Bone marrow (tissue), 2 donors: ENCODE data around the gene RNF207.

Experiments used
- DNase-seq, 2 donors: peaks; one replicate each; lab custom pipeline; 2025; lab: John Stamatoyannopoulos, UW

Gene RNF207

DNA sequence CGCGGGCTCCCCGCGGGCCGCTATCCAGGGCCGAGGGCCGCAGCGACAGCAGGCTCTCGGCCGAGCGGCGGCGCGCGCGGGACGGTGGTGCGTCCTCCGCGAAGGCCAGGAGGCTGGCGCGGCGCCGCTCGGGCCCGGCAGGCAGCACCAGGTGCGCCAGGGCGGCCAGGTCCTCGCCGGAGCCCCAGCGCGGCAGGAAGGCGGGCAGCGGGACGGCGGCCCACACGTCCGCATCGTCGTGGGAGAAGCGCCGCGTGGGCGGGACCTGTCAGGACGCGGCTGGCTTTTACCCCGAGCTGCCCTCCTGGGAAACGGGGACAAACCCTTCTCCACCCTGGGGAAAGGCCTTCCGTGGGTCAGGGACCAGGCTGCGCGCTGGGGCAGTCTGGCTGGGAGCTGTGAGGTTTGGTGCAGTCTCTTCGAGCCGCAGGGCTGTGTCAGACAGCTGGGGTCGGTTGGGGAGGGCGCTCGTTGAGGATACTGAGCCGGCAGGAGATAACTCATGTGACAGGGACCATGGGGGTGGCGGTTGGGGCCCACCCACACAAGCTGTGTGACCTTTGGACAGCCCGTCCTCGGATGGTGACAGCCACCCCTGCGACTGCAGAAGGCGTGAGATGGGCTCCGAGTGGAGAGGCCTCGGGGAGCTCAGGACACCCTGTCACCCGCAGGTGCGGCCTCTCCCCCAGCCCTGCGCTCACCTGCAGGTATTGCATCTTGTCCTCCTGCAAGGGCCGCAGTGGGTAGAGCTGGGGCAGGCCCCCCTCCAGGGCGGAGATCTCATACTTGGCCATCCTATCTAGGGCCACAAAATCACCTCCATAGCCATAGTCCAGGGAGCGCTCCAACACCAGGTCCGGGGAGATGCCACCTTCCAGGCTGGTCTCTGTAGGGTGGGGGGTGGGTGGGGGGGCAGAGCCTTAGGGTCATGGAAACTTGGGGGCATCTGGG is 44.1 kb downstream of the RNF207 start:
- DNase-seq = no peak

DNA sequence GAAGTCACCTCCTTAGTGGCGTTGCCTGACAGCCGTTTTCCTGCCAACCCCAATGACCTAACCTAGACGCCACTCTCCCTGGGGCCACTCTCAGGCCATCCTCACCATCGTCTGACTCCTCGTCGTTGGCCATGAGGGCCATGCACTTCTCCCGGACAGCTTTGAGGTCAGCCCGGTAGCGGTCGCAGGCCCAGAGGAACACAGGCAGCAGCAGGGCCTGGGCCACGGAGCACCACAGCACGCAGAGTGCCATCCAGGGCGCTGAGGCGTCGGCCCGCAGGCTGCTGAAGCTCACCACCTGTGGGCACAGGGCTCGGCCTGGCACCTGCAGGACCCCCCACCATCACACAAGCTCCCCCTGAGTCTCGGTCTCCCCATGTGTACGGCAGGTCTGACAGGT is 45.3 kb downstream of the RNF207 start:
- DNase-seq = no peak

DNA sequence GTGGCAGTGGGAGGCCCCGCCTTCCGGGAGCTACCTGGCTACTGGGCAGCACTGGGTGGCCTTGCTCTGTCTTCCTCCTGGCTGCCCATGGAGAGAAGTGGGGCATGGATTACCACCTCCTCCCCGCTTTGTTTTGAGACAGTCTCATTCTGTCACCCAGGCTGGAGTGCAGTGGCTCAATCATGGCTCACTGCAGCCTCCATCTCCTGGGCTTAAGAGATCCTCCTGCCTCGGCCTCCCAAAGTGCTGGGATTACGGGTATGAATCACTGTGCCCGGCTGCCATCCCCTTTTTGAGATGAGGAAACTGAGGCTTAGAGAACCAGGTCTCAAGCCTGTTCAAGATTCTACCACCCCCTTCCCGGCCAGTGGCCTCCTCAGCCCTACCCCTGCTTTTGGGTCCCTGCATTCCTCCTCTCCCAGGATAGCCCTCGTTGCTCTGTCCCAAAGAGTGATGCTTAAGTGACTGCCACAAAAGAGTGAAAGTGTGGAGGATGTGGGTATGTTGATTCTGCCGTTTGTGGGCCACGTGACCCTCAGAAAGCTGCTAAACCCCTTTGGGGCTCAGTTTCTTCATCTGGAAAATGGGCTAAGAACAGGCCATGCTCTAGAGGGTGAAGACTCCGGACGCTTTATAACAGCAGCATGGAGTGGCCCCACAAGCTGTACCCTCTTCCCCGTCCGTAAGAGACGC is 45.9 kb downstream of the RNF207 start:
- no peak for DNase-seq

DNA sequence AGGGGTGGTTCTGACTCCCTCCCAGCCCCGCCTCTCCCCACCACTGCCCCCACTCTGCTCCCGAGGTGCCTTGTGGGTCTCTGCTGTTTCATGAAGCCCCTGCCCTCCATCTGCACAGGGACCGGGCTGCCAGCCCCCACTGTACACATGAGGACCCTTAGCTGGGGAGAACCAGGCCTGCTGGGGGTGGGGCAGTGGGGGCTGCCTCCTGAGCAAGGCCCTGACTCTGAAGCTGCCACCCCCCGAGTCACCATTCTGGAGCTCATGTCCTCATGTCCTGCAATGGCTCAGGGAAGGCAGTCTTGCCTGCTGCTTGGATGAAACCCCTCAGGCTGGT is 46.4 kb downstream of the RNF207 start:
- DNase-seq = no peak

DNA sequence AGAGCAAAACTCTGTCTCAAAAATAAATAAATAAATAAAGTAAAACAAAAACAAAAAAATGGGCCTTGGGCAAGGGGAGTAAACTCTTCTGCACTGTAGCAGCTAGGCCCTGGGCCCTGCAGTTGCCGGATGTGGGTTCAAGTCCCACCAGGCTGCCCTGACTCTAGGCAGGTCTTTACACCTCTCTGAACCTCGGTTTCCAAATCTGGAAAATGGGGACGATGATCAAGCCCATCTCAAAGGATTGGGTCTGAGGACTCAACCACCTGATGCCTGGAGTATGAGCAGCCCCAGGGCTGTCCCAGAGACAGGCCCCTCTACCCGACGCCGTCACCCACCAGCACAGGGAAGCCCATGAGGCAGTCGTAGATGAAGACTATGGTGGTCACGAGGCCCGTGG is 47.5 kb downstream of the RNF207 start:
- no peak for DNase-seq

DNA sequence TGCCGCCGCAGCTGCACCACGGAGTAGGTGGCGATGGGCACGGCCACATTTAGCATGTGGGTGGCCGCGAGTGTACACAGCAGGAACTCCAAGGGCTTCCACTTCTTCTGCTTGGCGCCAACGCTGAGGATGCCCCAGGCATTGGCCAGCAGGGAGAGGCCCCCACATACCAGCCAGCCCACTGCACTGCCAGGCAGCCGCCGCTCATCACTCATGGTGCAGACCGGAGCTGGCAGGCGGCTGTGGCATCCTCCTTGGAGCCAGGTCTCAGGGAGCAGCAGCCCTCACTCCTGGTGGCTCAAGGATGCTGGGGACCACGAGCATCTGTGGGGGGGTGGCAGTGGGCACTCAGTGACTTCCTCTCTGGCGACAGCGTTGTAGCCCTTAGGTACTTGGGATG is 48.8 kb downstream of the RNF207 start:
- DNase-seq = no peak

DNA sequence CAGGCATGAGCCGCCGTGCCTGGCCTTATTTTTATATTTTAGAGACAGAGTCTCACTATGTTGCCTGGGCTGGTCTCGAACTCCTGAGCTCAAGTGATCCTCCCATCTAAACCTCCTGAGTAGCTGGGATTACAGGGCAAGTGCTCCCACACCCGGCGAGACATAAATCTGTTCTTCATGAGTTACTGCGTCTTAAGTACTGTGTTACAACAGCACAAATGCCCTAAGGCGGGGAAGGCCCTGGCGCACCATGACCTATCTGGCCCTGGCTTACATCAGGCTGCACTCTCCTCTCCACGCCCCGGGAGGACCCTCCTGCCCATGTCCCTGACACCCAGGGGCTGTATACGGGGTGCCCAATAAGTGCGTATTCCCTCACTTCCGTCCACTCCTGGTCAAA is 50.7 kb downstream of the RNF207 start:
- DNase-seq = no peak

DNA sequence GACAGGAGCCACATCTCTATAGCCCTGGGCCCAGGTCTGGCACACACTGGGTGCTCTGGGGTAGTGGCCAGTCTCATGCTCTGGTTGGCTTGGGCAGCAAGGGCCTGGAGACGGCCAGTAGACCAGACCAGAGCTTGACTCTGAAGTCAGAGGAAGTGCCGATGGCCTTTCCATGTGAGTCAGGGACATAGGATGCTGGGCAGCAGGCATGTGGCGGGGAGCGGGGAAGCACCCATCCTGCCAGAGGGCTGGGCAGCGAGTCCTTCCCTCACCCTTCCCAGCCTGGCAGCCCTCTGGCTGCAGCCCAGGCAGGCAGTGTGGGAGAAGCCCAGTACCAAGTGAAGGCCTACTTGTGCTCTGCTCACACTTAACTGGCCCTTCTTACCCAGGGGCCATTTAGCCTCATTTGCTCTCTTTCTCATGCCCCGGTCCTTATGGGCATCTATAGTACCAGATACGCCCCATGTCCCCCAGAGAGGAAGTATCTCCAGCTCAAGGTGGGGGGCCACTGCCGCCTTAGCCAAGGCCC is 51.7 kb downstream of the RNF207 start:
- no peak for DNase-seq

DNA sequence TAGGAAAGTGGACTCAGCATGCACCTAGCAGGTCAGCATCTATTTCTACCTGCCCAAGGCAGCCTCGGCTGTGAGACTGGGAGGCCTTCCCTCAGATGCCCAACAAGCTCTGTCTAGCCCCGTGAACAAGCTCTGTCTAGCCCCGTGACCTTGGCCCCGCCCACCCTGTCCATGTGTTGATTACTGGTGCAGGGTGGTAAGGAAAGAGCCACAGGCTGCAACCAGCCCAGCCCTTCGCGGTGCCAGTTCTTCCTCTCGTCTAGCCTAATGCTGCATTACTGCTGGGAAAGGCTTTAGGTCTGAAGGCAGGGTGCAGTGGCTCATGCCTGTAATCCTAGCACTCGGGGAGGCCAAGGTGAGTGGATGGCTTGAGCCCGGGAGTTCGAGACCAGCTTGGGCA is 52.8 kb downstream of the RNF207 start:
- no peak for DNase-seq

DNA sequence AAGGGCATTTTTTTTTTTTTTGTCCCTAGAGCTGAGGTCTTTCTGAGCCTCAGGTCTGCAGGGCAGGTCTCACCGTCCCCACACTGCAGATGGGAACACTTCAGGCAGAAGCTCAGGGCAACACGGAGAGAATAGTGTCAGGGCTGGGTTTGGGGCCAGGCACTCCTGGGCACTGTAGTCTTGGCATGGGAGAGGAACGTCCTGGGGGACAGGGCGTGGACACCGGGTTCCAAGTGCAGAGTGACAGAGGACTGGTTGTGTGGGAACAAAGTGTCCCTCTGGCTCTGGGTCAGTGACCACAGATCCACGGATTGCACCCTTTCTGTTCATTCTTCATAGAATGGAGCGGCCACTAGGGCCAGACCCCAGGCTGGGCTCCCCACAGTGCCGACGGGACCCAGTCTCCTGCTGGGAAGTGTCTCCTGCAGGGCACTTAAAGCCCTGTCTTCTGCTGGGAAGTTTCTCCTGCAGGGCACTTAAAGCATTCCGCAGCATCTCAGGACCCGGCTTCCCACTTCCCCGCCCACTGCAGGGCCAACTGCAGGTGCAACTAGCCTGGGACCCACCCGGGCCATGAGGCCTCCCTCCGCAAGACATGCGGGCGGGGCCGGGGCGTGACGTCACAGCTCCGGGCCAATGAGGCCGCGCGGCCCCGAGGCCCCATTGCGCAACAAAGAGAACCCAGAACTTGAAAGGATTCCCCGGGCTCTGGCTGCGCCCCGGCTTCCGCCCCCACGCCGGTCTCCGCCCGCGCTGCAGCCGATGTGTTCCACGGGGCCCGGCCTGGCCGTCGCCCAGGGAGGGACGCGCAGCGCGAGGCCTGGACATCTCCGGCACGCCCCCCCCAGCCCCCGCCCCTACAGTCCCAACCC is 53.8 kb downstream of the RNF207 start:
- DNase-seq = peak; percentile 6 to 62

DNA sequence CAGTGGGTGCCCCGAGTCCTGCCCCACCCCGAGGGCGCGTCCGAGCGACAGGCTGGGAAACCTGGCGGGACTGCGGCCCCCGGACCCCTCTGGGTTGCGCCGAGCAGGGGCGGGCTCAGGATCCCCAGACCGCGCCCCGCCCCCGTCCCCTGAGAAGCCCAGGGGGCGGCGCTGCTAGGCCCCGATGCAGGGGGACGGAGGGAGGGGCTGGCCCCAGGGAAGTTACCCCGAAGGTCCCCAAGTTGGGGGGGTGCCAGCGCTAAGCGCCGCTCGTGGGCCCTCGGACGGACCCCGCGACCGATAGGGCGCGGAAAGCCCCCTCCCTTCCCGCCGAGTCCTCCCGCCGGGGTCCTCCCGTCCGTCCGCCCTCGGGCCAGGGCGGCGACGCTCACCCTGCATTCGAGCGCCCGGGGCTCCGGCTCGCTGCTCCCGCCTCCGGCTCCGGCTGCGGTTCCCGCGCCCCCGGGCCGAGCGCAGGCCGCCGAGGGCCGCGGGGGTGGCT is 54.6 kb downstream of the RNF207 start:
- DNase-seq = no peak

DNA sequence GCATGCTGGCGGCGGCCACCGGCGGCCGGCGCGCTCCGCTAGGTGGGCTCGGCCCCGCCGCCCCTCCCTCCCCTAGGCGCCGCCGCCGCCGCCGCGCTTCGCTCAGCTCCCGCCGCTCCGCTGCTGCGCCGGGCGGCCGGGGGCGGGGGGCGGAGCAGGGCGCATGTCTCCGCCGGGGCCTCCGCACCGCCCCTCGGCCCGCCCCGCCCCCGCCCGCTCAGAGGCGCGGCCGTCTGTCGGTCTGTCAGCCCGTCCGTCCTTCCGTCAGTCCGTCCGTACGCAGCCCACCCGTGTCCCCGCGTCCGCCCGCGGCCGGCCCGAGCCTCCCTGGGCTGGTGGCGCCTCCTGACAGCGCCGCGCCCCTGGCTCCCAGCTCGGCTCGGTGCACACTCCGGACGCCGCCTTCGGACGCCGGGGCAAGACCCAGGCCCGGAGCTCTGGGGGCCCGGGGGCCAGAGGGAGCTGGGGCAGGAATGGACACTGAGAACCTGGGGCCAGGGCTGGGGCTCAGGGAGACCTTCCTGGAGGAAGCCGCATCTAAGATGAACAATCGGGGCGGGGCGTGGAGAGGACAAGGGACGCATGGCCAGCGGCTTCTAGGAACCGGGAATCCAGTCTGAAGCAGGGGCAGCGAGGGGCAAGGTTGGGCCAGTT is 55.2 kb downstream of the RNF207 start, which contains the start of gene GPR153:
GPR153 (minus strand) TSS at position 138 of the 654 bp plus-strand sequence. CDS start 6,193 bp downstream, outside the sequence.
- peak in 1 of 2 donors; percentile 34 for DNase-seq

DNA sequence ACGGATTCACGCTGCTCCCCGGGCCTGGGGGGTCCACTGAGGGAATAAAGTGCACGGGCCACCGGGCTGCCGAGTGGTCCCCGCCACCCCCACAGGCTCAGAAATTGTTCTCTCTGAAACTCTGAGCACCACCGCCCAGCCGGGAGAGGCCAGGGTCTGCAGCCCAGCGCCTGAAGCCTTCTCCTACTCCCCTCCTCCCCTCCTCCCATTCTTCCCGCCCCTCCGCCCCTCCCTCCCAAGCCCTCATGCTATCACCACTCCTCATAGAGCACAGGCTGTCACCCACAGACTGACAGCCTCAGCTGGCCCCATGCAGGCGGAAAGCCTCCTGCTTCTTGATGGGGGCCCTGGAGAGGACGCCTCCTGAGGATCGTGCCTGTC is 55.7 kb downstream of the RNF207 start:
- DNase-seq = no peak

DNA sequence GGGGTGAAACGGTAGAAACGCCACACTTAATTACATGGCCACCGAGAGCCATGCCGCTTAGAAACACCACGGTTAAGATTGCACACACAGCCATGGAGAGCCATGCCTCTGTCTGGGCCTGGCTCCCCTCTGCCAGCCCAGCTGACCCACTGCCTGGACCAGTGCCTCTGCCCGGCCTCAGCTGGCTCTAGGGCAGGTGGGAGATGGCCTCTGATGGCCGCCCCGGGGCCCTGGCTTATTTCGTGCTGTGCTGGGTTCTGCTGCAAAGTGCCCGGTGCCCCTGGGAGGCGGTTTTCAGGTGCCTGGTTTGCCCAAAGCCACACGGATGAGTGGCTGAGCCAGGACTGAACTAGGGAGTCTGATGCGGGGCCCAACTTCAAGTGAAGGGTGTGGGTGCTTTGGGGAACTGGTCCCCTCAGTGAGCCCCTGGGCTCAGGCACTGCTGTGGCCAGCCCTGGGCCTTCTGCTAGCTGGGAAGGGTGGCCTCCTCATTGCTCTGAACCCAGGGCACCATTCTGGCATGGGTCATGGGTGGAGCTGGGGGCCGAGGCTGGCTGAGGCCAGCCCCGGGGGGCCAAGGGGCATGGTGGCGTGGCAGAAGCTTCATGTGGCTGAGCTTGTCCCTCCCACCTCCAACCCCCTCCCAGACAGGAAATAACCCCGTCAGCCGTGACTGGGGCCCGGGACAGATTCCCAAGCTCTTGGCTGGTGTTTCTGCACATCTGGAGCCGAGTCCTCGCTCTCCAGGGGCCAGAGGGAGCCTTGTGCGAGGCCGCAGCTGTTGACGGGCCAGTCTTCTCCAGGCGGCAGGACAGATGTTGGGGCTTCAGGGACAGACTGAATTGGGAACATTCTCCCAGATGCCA is 56.9 kb downstream of the RNF207 start:
- DNase-seq = no peak

DNA sequence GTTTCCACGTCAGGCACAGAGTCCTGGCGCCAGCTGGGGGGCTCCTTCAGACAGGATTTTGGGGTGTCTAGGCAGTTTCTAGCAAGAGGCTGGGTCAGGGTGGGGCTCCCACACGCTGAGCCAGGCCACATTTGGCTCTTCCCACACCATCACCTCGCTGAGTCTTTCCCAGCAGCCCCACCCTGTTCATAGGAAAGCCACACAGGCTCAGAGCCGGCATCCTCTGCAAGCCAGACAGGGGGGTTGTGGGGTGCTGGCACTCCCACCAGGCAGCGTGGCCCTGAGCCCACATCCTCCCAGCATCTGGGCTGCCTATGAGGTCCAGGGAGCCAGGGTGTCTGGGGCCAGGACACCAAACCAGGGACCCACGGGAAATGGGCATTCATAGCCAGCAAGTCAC is 57.8 kb downstream of the RNF207 start:
- no peak for DNase-seq

DNA sequence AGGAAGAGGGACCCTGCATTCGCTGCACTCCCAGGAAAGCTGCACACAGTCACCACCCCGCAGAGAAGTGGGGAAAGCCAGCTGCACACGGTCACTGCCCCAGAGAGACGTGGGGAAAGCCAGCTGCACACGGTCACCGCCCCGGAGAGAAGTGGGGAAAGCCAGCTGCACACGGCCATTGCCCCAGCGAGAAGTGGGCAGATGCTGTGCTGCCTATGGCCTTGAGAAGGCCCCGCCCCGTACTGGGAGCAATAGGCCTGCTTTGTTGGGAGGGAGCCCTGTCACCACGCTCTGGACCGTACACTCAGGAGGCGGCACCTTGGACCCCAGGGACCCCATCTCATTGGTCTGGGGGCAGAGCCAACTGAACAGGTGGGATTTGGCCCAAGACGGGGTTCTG is 59.2 kb downstream of the RNF207 start:
- no peak for DNase-seq

DNA sequence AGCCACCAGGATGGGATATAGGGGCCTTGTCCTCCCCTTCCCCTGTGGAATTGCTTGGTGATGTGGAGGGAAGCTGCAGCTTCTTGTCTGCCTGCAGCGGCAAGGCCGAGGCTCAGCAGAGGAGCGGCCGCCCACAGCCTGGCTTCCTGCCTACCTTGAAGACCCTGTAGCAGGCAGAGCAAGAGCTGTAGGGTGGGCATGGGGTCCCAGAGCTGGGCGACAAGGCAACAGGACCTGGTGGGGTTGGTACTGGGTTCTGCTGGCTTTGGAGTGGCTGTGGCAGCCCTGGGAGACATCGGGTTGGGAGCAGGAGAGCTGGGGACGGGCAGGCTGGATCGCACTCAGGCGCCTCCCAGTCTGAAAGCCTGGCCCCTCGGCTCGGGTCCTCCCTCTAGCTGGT is 60.7 kb downstream of the RNF207 start:
- no peak for DNase-seq

DNA sequence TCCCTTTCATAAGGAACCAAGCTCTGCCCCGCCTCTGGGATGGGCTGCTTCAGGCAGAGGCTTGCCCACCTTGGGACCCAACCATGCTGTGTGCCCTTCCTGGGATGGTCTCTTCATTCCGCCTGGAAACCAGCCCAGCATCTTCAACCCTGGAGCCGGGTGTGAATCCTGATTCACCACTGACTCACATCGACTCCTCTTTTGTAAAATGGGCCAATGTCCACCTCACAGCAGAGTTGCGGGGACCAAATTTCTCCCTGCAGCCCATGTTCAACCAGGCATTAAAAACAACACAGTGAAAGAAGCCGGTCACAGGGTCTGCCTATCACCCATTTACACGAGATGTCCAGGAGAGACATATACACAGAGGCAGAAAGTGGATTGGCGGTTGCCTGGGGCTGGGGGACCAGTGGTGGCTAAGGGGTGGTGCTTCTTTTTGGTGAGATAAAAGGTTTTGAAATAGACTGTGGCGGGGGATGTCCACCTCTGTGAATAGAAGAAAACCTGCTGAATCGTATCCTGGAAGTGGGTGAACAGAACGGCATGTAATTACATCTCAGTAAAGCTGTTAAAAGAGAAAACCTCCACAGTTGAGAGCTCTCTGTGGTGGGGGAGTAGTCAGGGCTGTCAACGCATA is 61.9 kb downstream of the RNF207 start:
- DNase-seq = no peak

DNA sequence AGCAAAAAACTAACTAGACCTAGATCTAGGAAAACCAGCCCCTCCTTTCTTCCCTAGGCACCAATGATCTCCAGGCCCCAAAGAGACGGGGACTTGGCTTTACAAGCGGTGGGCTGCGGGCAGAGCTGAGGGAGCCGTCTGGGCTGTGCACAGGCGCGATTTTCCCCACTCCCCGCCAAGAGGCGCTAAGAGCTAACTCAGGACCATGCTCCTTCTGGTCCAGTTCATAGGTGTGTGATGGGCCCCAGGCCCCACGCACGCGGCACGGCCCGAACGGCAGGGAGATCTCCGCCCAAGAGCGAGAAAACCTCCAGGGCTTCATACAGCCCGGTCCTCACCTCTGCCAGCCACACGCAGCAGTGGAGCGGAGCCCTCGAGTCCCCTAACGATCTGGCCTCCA is 62.5 kb downstream of the RNF207 start:
- no peak for DNase-seq

DNA sequence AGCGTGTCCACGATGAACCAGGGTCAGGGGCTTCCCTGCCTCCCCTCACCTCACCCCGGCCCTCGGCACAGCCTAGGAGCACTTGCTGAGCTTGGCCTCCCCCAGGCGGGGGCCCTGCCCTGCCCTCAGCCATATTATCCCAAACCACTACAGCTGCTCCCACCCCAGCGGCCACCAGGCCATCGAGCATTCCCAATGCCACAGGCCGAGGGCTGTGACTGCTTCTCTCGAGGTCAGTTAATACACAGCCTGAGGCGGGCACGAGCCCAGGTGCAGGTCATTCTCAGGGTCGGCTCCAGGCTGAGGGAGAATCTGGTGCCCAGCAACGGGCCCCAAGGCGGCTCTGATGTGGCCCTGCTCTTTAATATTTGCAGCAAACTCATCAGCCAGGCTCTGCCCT is 63.4 kb downstream of the RNF207 start:
- DNase-seq = no peak
